Measurements from ENCODE around the gene CPB2.
A peak's percentile ranks its signal among the peaks of the same experiment; 100 is the strongest.

Gene CPB2

GRCh38 chr13:46111151-46111550 lies 6.3 kb upstream of the CPB2 start:
- DNase-seq (ENCODE audit: low read depth) = no peak
- no peak overlapping the region for H3K4me3 ChIP-seq (ENCODE audit: low read depth, low read length)
- TF ChIP-seq CTCF (IDR thresholded peaks at IDR 0.05; ENCODE audit: insufficient read depth, low read depth, low read length, missing control alignments) = no peak

DNA sequence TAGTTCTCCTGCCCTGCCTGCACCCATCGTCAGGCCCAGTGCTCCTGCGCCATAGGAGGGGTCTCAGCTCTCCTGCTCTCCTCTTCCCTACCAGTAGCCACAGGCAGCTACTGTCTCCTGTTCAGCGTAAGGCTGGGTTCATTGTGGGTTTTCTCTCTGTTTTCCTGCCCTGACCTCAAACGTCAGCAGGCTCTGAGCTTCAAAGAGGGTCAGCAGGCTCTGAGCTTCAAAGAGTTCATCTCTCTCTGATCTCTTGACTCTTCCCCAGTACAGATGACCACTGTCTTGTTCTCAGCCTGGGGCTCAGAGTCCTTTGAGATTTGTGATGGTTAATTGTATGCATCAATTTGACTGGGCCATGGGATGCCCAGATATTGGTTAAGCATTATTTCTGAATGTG lies 4.6 kb upstream of the CPB2 start:
- no peak overlapping the region for H3K4me3 ChIP-seq (ENCODE audit: low read depth, low read length)
- DNase-seq (ENCODE audit: low read depth) = no peak
- TF ChIP-seq CTCF (IDR thresholded peaks at IDR 0.05; ENCODE audit: insufficient read depth, low read depth, low read length, missing control alignments) = no peak

GRCh38 chr13:46106839-46107371 lies 2.1 kb upstream of the CPB2 start:
- no peak for DNase-seq (ENCODE audit: low read depth)
- H3K4me3 ChIP-seq (ENCODE audit: low read depth, low read length) = no peak overlapping the region

GRCh38 chr13:46103037-46103436 lies 1.8 kb downstream of the CPB2 start:
- no peak overlapping the region for H3K4me3 ChIP-seq (ENCODE audit: low read depth, low read length)
- no peak for TF ChIP-seq CTCF (IDR thresholded peaks at IDR 0.05; ENCODE audit: insufficient read depth, low read depth, low read length, missing control alignments)
- DNase-seq (ENCODE audit: low read depth) = no peak

More at GRCh38 chr13:46106839-46107371, 2.1 kb upstream of the CPB2 start:
- no peak for TF ChIP-seq CTCF (IDR thresholded peaks at IDR 0.05; ENCODE audit: insufficient read depth, low read depth, low read length, missing control alignments)

DNA sequence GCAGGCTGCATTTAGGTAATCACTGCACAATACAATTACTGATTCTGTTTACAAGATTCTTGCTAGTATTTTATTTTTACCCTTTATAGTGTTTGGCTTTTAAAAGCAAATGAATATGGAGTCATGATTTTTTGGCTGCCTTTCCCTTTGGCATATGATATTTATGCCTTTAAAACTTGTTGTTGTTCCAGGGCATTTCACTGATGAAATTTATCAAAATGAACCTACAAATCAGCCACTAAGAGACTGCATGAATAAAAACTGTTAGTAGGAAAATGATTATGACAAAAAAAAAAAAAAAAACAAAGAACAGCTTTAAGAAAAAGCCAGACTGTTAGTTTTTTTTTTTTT lies 2.6 kb downstream of the CPB2 start:
- DNase-seq (ENCODE audit: low read depth) = no peak
- no peak for TF ChIP-seq CTCF (IDR thresholded peaks at IDR 0.05; ENCODE audit: insufficient read depth, low read depth, low read length, missing control alignments)
- H3K4me3 ChIP-seq (ENCODE audit: low read depth, low read length) = no peak overlapping the region

DNA sequence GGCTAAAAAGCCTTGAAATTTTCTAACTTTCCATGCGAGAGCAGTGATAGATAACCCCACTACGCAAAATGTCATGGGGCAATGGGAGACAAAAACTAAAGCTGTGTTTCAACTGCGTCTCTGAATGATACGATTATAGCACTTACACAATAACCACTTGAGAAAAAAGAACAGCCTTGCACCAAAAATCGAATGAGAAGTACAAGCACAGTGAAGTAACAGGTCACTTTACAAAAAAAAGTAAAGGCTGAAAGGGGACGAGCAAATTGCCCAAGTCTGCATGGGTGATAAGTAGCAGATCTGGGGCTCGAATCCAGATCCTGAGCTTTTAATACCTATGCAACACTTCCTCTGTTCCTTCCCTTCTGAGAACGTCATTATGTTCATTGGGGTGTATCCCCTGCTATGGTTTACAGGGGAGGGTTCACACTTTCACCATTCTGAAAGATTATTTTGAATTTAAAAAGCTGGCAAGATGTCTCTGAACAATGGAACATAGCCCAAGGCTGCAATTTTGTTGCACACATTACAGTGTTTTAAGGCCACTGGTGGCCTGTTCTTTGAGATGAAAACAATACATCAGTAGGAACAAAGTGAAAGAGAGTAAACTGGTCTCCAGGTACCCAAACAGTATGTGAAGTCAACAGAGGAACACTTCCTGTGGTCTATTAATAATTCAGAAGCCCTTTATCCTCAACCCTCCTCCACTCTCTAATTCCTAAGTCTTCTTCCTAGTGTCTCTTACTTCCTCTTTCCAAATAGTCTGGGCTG lies 3.2 kb downstream of the CPB2 start:
- DNase-seq (ENCODE audit: low read depth) = peak; percentile 16
- H3K4me3 ChIP-seq (ENCODE audit: low read depth, low read length) = no peak overlapping the region
- TF ChIP-seq CTCF (IDR thresholded peaks at IDR 0.05; ENCODE audit: insufficient read depth, low read depth, low read length, missing control alignments) = no peak

GRCh38 chr13:46101002-46101401 lies 3.8 kb downstream of the CPB2 start:
- DNase-seq (ENCODE audit: low read depth) = no peak
- H3K4me3 ChIP-seq (ENCODE audit: low read depth, low read length) = no peak overlapping the region
- no peak for TF ChIP-seq CTCF (IDR thresholded peaks at IDR 0.05; ENCODE audit: insufficient read depth, low read depth, low read length, missing control alignments)
